GM13977 (cell line): ENCODE measurements around the gene TMEM86A.
"Not testable (repeated sequence)": the region's sequence is repeated elsewhere in the genome, so short reads cannot be mapped to it uniquely, and the experiment has no call there.

Source experiments
- DNase-seq: peaks from one replicate; pipeline ENCODE4 v3.0.0; 2012; ENCODE audit warnings: low spot score
- CTCF ChIP-seq: IDR thresholded peaks from 2 replicates; pipeline ENCODE4 v1.5.1; 2012; ENCODE audit warnings: mild to moderate bottlenecking, control low read depth; ENCODE audit not compliant: insufficient read depth; ENCODE audit errors: extremely low read depth, missing control alignments
- in situ Hi-C: fragments of 300-500 bp; cut with MboI; formaldehyde crosslinking; loops from one replicate; pipeline ENCODE4 v1.12.0; 2022; ENCODE audit warnings: low sequenced_read_pairs, low pct_unique_long_range_greater_than_20kb, mixed read lengths, inconsistent platforms; ENCODE audit not compliant: unreplicated experiment

Gene TMEM86A

GRCh38 chr11:18698341-18699268 lies at the start of gene TMEM86A:
TMEM86A (plus strand) TSS chr11:18698779; CDS start chr11:18698887, 108 bp downstream.
- peak; percentile 94 for DNase-seq
- in situ Hi-C loops = no loop called here
- no peak for TF ChIP-seq CTCF

- no peak for DNase-seq
- TF ChIP-seq CTCF = no peak
- in situ Hi-C loops = no loop called here
Observed at GRCh38 chr11:18650353-18650752, 48.2 kb upstream of the TMEM86A start.

- peak; percentile 79 for TF ChIP-seq CTCF
- peak; percentile 57 for DNase-seq
- in situ Hi-C loops = no loop called here
Observed at GRCh38 chr11:18650859-18651557, 47.6 kb upstream of the TMEM86A start.

- no peak for TF ChIP-seq CTCF
- DNase-seq = no peak
- in situ Hi-C loops = no loop called here
Observed at GRCh38 chr11:18657673-18658072, 40.9 kb upstream of the TMEM86A start.

GRCh38 chr11:18665353-18665872 lies 33.2 kb upstream of the TMEM86A start:
- in situ Hi-C loops, DNase-seq: not testable (repeated sequence)

GRCh38 chr11:18668131-18668530 lies 30.4 kb upstream of the TMEM86A start:
- no peak for TF ChIP-seq CTCF
- in situ Hi-C loops = no loop called here
- no peak for DNase-seq

- DNase-seq = no peak
- TF ChIP-seq CTCF = no peak
- in situ Hi-C loops = no loop called here
Observed at GRCh38 chr11:18669219-18669596, 29.4 kb upstream of the TMEM86A start.
